Measurements from ENCODE around the gene ZNF467. TPM values are rescaled to one million over a fixed set of nuclear protein-coding genes. Genes with fewer than 3 reads are reported as not detected.

Gene ZNF467
- total and polyA plus RNA-seq, 12 donors = 2.2 to 10.5 (median 4.7) TPM

GRCh38 chr7:149779502-149779805 is 6.1 kb upstream of the ZNF467 start:
- 87 to 92% methylated on average over 4 of the region's 4 CpGs for WGBS, 2 donors

DNA sequence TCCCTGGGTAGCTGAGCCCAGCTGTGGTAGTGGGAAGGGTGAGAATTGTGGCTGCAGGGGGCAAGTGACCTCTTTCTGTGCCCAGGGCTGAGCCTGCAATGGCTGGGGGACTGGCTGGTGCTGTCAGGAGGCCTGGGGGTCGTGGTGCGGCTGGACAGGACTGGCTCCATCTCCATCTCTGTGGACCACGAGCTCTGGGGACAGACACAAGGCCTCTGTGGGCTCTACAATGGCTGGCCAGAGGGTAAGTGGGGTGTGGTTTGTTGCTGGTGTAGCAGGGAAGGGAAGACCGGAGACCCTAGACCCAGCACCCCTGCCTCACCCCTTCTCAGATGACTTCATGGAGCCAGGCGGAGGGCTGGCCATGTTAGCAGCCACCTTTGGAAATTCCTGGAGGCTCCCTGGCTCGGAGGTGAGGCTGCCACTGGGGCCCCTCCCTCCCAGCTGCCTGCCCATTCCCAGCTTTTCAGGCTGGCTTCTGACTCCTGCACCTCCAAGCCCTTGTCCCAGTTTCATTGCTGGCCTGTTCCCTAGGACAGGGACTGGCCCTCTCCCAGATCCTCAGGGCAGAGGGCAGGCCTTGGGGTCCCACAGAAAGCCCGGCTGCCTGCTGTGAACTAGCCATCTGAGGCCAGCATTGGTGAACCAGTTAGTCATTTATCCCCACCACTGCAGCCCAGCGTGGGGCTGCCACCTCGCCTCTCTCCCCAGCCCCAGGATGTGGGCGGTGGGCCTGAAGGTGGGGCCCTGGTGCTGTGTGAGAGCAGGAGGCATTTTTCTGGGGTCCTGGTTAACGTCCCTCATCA is 5.5 kb upstream of the ZNF467 start:
- intact Hi-C loops (cut with DNase I) = no loop called here
- Histone ChIP-seq H3K27ac (no peak overlapping the region), H3K36me3 (no peaks in the 10 kb centered on the region), H3K4me1 (peaks cover 0 to 48% (median 30%) of the 10 kb centered on the region in 9 donors), H3K9me3 (no peaks in the 10 kb centered on the region), H3K27me3 (no peaks in the 10 kb centered on the region), H3K4me3 (no peak overlapping the region)
- no peak for ATAC-seq
- no peak for TF ChIP-seq CTCF (IDR thresholded peaks at IDR 0.05)
- 86 to 94% methylated on average over 11 of the region's 11 CpGs for WGBS, 2 donors
- DNase-seq = no peak

More at GRCh38 chr7:149779502-149779805, 6.1 kb upstream of the ZNF467 start:
- Histone ChIP-seq H3K9me3 (no peaks in the 10 kb centered on the region), H3K4me3 (no peak overlapping the region), H3K27ac (no peak overlapping the region), H3K27me3 (peaks cover 0 to 4% (median 0%) of the 10 kb centered on the region in 7 donors), H3K4me1 (peaks cover 0 to 42% (median 25%) of the 10 kb centered on the region in 9 donors), H3K36me3 (no peaks in the 10 kb centered on the region)
- DNase-seq (no peak), ATAC-seq (no peak)
- TF ChIP-seq CTCF (IDR thresholded peaks at IDR 0.05) = no peak
- intact Hi-C loops (cut with DNase I) = no loop called here

- intact Hi-C loops (cut with DNase I) = no loop called here
- Histone ChIP-seq H3K9me3 (no peaks in the 10 kb centered on the region), H3K4me3 (no peak overlapping the region), H3K36me3 (no peaks in the 10 kb centered on the region), H3K27ac (no peak overlapping the region), H3K4me1 (peaks cover 0 to 48% (median 34%) of the 10 kb centered on the region in 9 donors), H3K27me3 (no peaks in the 10 kb centered on the region)
- ATAC-seq = no peak
- 75 to 90% methylated on average over 5 of the region's 5 CpGs for WGBS, 2 donors
- DNase-seq = no peak
- no peak for TF ChIP-seq CTCF (IDR thresholded peaks at IDR 0.05)
These were observed 4.9 kb upstream of the ZNF467 start for GRCh38 chr7:149778327-149778637.

GRCh38 chr7:149777551-149778326 is 4.4 kb upstream of the ZNF467 start:
- DNase-seq = no peak
- ATAC-seq = no peak
- Histone ChIP-seq H3K36me3 (no peaks in the 10 kb centered on the region), H3K27me3 (no peaks in the 10 kb centered on the region), H3K9me3 (no peaks in the 10 kb centered on the region), H3K4me3 (no peak overlapping the region), H3K27ac (peak overlapping the region in 1 of 10 donors; percentile 83), H3K4me1 (peaks cover 0 to 44% (median 34%) of the 10 kb centered on the region in 9 donors)
- WGBS, 2 donors = 89 to 93% methylated on average over 19 of the region's 19 CpGs
- intact Hi-C loops (cut with DNase I) = no loop called here
- no peak for TF ChIP-seq CTCF (IDR thresholded peaks at IDR 0.05)
